ENCODE data around the gene DNAH17. TPM values are rescaled to one million over a fixed set of nuclear protein-coding genes. Genes with fewer than 3 reads are reported as not detected.

DNAH17 gene
- total and polyA plus RNA-seq, 2 of the 13 experiments (the other 11 are each of a cell fraction or from before 2014, with no cell fraction given), result 0.86 to 1.6 TPM

GRCh38 chr17:78422267-78422605 is 155.0 kb downstream of the DNAH17 start:
- intact Hi-C loops (cut with micrococcal nuclease; ENCODE audit: unreplicated experiment) (loop anchor here (1.0 to 5.0 kb wide), 3 partner anchors 45 to 170 kb away; partner anchors contain the start of gene PGS1), in situ Hi-C loops (cut with HindIII; ENCODE audit: extremely low pct_ligation_motif_present, low pct_unique_long_range_greater_than_20kb) (loop anchor here (5.0 kb wide), 2 partner anchors 60 to 130 kb away; partner anchors contain the start of gene SOCS3)
- Histone ChIP-seq H3K36me3 (replicated peaks in 1 of 2; ENCODE audit: control insufficient read depth in 1 of 2, insufficient read depth in 2 of 2, low read length in 2 of 2) (peaks cover 31 to 57% of the 10 kb centered on the region in 2 experiments), H3K27me3 (ENCODE audit: control insufficient read depth in 1 of 2, insufficient read depth in 2 of 2, low read length in 2 of 2) (no peaks in the 10 kb centered on the region), H3K4me2 (ENCODE audit: low read depth, low read length) (no peak overlapping the region), H3K9ac (ENCODE audit: insufficient read depth, low read depth, low read length) (no peak overlapping the region), H2AFZ (ENCODE audit: low read length) (no peak overlapping the region), H3K4me3 (replicated peaks in 1 of 3; ENCODE audit: insufficient read depth in 1 of 3, low read depth in 2 of 3, low read length in 3 of 3) (no peak overlapping the region), H4K20me1 (ENCODE audit: insufficient read depth, low read length) (peaks cover 26% of the 10 kb centered on the region), H3K9me3 (ENCODE audit: low read length) (no peaks in the 10 kb centered on the region), H3K79me2 (ENCODE audit: insufficient read depth, low read length) (no peaks in the 10 kb centered on the region), H3K27ac (ENCODE audit: extremely low read length, insufficient read depth, low read length) (no peak overlapping the region), H3K4me1 (ENCODE audit: insufficient read depth, low read length) (peaks cover 29% of the 10 kb centered on the region)
- POLR2A ChIA-PET, result interaction anchor here (0.7 to 2.2 kb wide), 21 partner anchors 11 to 464 kb away, joined by 3 to 40 read pairs (median 4); partner anchors contain the start of genes AFMID, PGS1, SOCS3 and TK1
- 72% methylated on average over 8 of the region's 8 CpGs for WGBS (ENCODE audit: low lambda C conversion rate)
- BruUV-seq (replicated peaks), result no TSS peak
- TF ChIP-seq KLF12 (CRISPR knock-in tag; IDR thresholded peaks at IDR 0.05; ENCODE audit: borderline replicate concordance) (no peak), SUZ12 (IDR thresholded peaks at IDR 0.05; ENCODE audit: low read depth, low read length) (0 out of 2 replicates have a peak, but pooled peaks have one; percentile 1), ZKSCAN1 (IDR thresholded peaks at IDR 0.05; ENCODE audit: low read length) (peak; percentile 80), HNF1A (IDR thresholded peaks at IDR 0.05; ENCODE audit: low read depth) (no peak), HNF1A (CRISPR knock-in tag; IDR thresholded peaks at IDR 0.05; ENCODE audit: borderline replicate concordance) (no peak), RERE (CRISPR knock-in tag; IDR thresholded peaks at IDR 0.05; ENCODE audit: low read depth) (0 out of 2 replicates have a peak, but pooled peaks have one; percentile 33), ZBTB21 (CRISPR knock-in tag; IDR thresholded peaks at IDR 0.05) (0 out of 2 replicates have a peak, but pooled peaks have one; percentile 3), NBN (conservative IDR thresholded peaks at IDR 0.05) (no peak), ZNF740 (CRISPR knock-in tag; IDR thresholded peaks at IDR 0.05) (0 out of 2 replicates have a peak, but pooled peaks have one; percentile 6), KDM5A (IDR thresholded peaks at IDR 0.05; ENCODE audit: borderline replicate concordance, low read length) (0 out of 2 replicates have a peak, but pooled peaks have one; percentile 6), SIX4 (CRISPR knock-in tag; IDR thresholded peaks at IDR 0.05) (no peak)
- ATAC-seq, result no peak
- FAIRE-seq, result no peak
- DNase-seq (ENCODE audit: low spot score), result no peak
- CTCF ChIA-PET (ENCODE audit: low intra/inter-chr PET ratio, low total read pairs), result interaction anchor here (1.0 to 2.7 kb wide), 5 partner anchors 10 to 171 kb away, joined by 5 to 59 read pairs (median 12); partner anchors contain the start of gene SOCS3

Measured in HepG2 (cell line).